K562 (cell line): ENCODE measurements around the gene TGFA. TPM values are rescaled to one million over a fixed set of nuclear protein-coding genes. Genes with fewer than 3 reads are reported as not detected.
A peak's percentile ranks its signal among the peaks of the same experiment; 100 is the strongest.

ENCODE experiments used
- ATAC-seq: fragments of 200-7000 bp; cut with Tn5 transposase; 3 replicates; pipeline ENCODE4 v1.9.1; 2020; ENCODE audit warnings: moderate library complexity
- BruUV-seq: library from RNA; stranded (reverse); fragments of 400-500 nt; replicated peaks from 2 replicates; lab custom pipeline; 2021; lab: Mats Ljungman, UMichigan
- CTCF ChIA-PET: fragments of 300-600 bp; formaldehyde crosslinking; extraction: SDS; loops from one replicate; lab custom pipeline; 2021; ENCODE audit warnings: low intra/inter-chr PET ratio; lab: Yijun Ruan, JAX
- POLR2A ChIA-PET: fragments of 300-600, 350-650 bp; sonication (Branson Sonifier 250); formaldehyde crosslinking; extraction: SDS; loops from one replicate; lab custom pipeline; 2021; ENCODE audit warnings: antibody characterized with exemption, inconsistent platforms; lab: Yijun Ruan, JAX
- DNase-seq, 4 experiments: peaks; one replicate each; pipeline versions ENCODE4 v3.0.0 to v3.0.0-alpha.2; 2011 to 2018; ENCODE audit warnings: low spot score in 3 of 4, mixed read lengths in 3 of 4; ENCODE audit errors: extremely low read depth in 1 of 4
- FAIRE-seq: peaks from 2 replicates; lab custom pipeline; 2011; peaks lifted over from hg19 to GRCh38; lab: Jason Lieb, UNC
- H2AFZ ChIP-seq: 2 replicates; pipeline ENCODE4 v1.6.0; 2011; ENCODE audit warnings: low read depth, low read length, control low read depth, inconsistent platforms
- H3K27ac ChIP-seq: fragments of 200-600 bp; 3 replicates; pipeline ENCODE4 v1.8.0; 2011; ENCODE audit warnings: low read depth, mild to moderate bottlenecking, control low read depth, inconsistent platforms, low read length, moderate library complexity, mixed read lengths; ENCODE audit errors: extremely low read depth
- H3K27me3 ChIP-seq, 2 experiments: fragments of 300-600 bp in 1 of 2; 2 replicates in 1 of 2; 3 replicates in 1 of 2; pipeline versions ENCODE4 v1.6.0 to v1.8.0; 2011; ENCODE audit warnings: inconsistent platforms in 2 of 2, low read length in 2 of 2, mild to moderate bottlenecking in 1 of 2, mixed read lengths in 1 of 2, moderate library complexity in 1 of 2; ENCODE audit not compliant: control insufficient read depth in 2 of 2, insufficient read depth in 2 of 2
- H3K36me3 ChIP-seq: fragments of 300-600 bp; 3 replicates; pipeline ENCODE4 v1.8.0; 2011; ENCODE audit warnings: mild to moderate bottlenecking, low read length, inconsistent platforms; ENCODE audit not compliant: control insufficient read depth, insufficient read depth
- H3K4me1 ChIP-seq, 2 experiments: fragments of 200-600 bp in 1 of 2; replicated peaks in 1 of 2; 2 replicates in 1 of 2; 3 replicates in 1 of 2; pipeline versions ENCODE4 v1.5.1 to v1.8.0; 2011; ENCODE audit warnings: inconsistent platforms in 2 of 2, low read length in 2 of 2, mild to moderate bottlenecking in 1 of 2, mixed read lengths in 1 of 2, moderate library complexity in 1 of 2; ENCODE audit not compliant: control insufficient read depth in 2 of 2, insufficient read depth in 2 of 2
- H3K4me2 ChIP-seq: 2 replicates; pipeline ENCODE4 v1.6.1; 2011; ENCODE audit warnings: low read length, control low read depth, inconsistent platforms, mixed read lengths; ENCODE audit not compliant: insufficient read depth
- H3K4me3 ChIP-seq: fragments of 200-600 bp; sonication (generic), shearing (Covaris generic); 2 replicates; pipeline ENCODE4 v1.5.1; 2016; ENCODE audit warnings: control low read depth, inconsistent platforms
- H3K79me2 ChIP-seq: fragments of 200-600 bp; 3 replicates; pipeline ENCODE4 v1.8.0; 2011; ENCODE audit warnings: low read length, inconsistent platforms; ENCODE audit not compliant: control insufficient read depth, insufficient read depth
- H3K9ac ChIP-seq, 2 experiments: 2 replicates each; pipeline versions ENCODE4 v1.6.0 to v1.6.1; 2011; ENCODE audit warnings: low read depth in 2 of 2, low read length in 2 of 2, control low read depth in 1 of 2, inconsistent platforms in 1 of 2, mild to moderate bottlenecking in 1 of 2, mixed read lengths in 1 of 2; ENCODE audit not compliant: insufficient read depth in 1 of 2
- H3K9me1 ChIP-seq: one replicate; pipeline ENCODE4 v1.6.0; 2011; ENCODE audit warnings: inconsistent platforms, mild to moderate bottlenecking, low read length, moderate library complexity; ENCODE audit not compliant: control insufficient read depth, insufficient read depth
- H3K9me3 ChIP-seq: replicated peaks from 2 replicates; pipeline ENCODE4 v1.5.1; 2011; ENCODE audit warnings: low read depth, low read length, inconsistent platforms; ENCODE audit not compliant: control insufficient read depth, insufficient read depth
- H4K20me1 ChIP-seq: replicated peaks from 2 replicates; pipeline ENCODE4 v1.6.1; 2011; ENCODE audit warnings: low read length, inconsistent platforms, mixed read lengths; ENCODE audit not compliant: control insufficient read depth, insufficient read depth
- CEBPB ChIP-seq: fragments of 450-650 bp; IDR thresholded peaks from 2 replicates; pipeline ENCODE4 v1.6.1; 2016; ENCODE audit warnings: missing genetic modification characterization, missing compliant biosample characterization
- CEBPG ChIP-seq, 3 experiments: fragments of 200-800 bp in 1 of 3; sonication (Bioruptor generic) in 1 of 3; sonication (generic) in 1 of 3; formaldehyde crosslinking in 1 of 3; IDR thresholded peaks in 2 of 3; conservative IDR thresholded peaks in 1 of 3; 2 replicates each; pipeline versions ENCODE4 v1.6.1 to v1.8.0; 2016 to 2022; ENCODE audit warnings: missing compliant biosample characterization in 2 of 3, missing genetic modification characterization in 2 of 3, mild to moderate bottlenecking in 1 of 3, missing genetic modification reagents in 1 of 3
- NFE2 ChIP-seq: IDR thresholded peaks from 2 replicates; pipeline ENCODE4 v1.6.1; 2014; ENCODE audit warnings: antibody characterized with exemption, low read depth
- SIN3B ChIP-seq: fragments of 450-650 bp; IDR thresholded peaks from 2 replicates; pipeline ENCODE4 v1.6.1; 2017; ENCODE audit warnings: low read depth, mild to moderate bottlenecking, moderate library complexity
- SOX6 ChIP-seq: fragments of 450-650 bp; IDR thresholded peaks from 2 replicates; pipeline ENCODE4 v1.6.1; 2014; ENCODE audit warnings: mild to moderate bottlenecking
- XRCC5 ChIP-seq: fragments of 200-400 bp; formaldehyde crosslinking; IDR thresholded peaks from 2 replicates; pipeline ENCODE4 v1.6.1; 2017; ENCODE audit warnings: low read depth, mild to moderate bottlenecking, low read length
- ZBTB11 ChIP-seq, 3 experiments: fragments of 200-800 bp in 1 of 3; fragments of 250-450 bp in 1 of 3; fragments of 450-650 bp in 1 of 3; sonication (Bioruptor Pico) in 1 of 3; sonication (Bioruptor generic) in 1 of 3; formaldehyde crosslinking in 1 of 3; IDR thresholded peaks; 2 replicates each; pipeline versions ENCODE4 v1.6.1 to v1.8.0; 2016 to 2022; ENCODE audit warnings: mild to moderate bottlenecking in 2 of 3, missing genetic modification characterization in 2 of 3, missing compliant biosample characterization in 1 of 3, moderate library complexity in 1 of 3
- WGBS: fragments of 100-300 bp; shearing (Covaris generic); methylation state at CpG from one replicate; pipeline ENCODE4 v1.1.6; 2016; ENCODE audit warnings: low coverage, mixed read lengths; ENCODE audit not compliant: insufficient coverage; ENCODE audit errors: missing lambda C conversion rate; 5-methylcytosine and 5-hydroxymethylcytosine counted together
- in situ Hi-C: fragments of 300-500 bp; cut with MboI; formaldehyde crosslinking; loops from 4 replicates; pipeline ENCODE4 v1.15.0; 2018; ENCODE audit warnings: inconsistent platforms, mixed read lengths
- intact Hi-C: fragments of 100-400 bp; cut with micrococcal nuclease; formaldehyde crosslinking; loops from 2 replicates; pipeline ENCODE4 v1.14.2; 2022
- polyA plus RNA-seq, 8 experiments: library from polyadenylated mRNA; depleted of rRNA in 4 of 8; stranded (reverse) in 5 of 8; unstranded in 3 of 8; fragments of >200 nt; fragmentation: Nextera tagmentation in 2 of 8; fragmentation: Illumina TruSeq in 1 of 8; extraction: Ambion mirVana in 2 of 8; extraction: Trizol in 1 of 8; gene quantifications; 2 replicates each; pipeline versions ENCODE4 v1.2.1 to v1.2.3, GENCODE V29; 2011 to 2014; ENCODE audit warnings: inconsistent platforms in 1 of 8, missing spikeins in 1 of 8
- total RNA-seq, 7 experiments: library from RNA; depleted of rRNA in 6 of 7; stranded (reverse); fragments of >200 nt in 6 of 7; fragmentation: Illumina TruSeq in 2 of 7; extraction: Trizol in 2 of 7; gene quantifications; 2 replicates each; pipeline versions ENCODE4 v1.2.1 to v1.2.3, GENCODE V29; 2011 to 2021; ENCODE audit warnings: low replicate concordance in 1 of 7
- TF ChIP-seq, protein P1 (sequence below), 2 experiments: fragments of 450-650 bp in 1 of 2; sonication (generic) in 1 of 2; formaldehyde crosslinking in 1 of 2; IDR thresholded peaks in 1 of 2; conservative IDR thresholded peaks in 1 of 2; 2 replicates each; pipeline versions ENCODE4 v1.6.1 to v1.8.1; 2016 to 2023; ENCODE audit warnings: mild to moderate bottlenecking in 2 of 2, moderate library complexity in 2 of 2, inconsistent platforms in 1 of 2, missing genetic modification reagents in 1 of 2

The TGFA gene
- total and polyA plus RNA-seq, 9 of the 15 experiments (the other 6 are each of a cell fraction or from before 2014, with no cell fraction given) = not detected

DNA sequence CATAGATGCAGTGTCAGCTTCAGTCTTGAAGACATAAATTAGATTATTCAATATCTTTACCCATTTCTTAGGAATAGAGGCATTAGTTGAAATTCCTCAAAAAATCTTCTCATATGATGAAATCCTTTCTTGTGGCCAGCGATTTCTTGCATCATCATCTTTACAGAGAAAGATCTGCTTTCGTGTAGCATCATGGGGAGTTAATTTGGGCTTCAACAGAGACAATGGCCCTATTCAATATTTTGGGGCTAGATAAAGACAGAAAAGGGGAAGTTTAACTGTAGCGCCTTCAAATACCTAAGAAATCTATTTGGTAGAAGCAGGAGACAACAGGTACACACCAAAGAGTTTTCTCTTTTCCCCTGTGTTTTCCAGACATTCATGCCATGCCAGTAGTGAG is 73.8 kb downstream of the TGFA start:
- no peak overlapping the region for H3K27ac ChIP-seq
- FAIRE-seq (no peak), DNase-seq (no peak), ATAC-seq (no peak)
- H3K4me1 ChIP-seq = no peaks in the 10 kb centered on the region
- H2AFZ ChIP-seq = no peak overlapping the region
- intact Hi-C loops (no loop called here), in situ Hi-C loops (no loop called here)
- H3K36me3 ChIP-seq = no peaks in the 10 kb centered on the region
- CTCF ChIA-PET = no interaction called here
- H3K79me2 ChIP-seq = no peaks in the 10 kb centered on the region
- TF ChIP-seq SOX6 (peak; percentile 64; the same call in 1 of the 2 replicates), XRCC5 (no peak), SIN3B (no peak), NFE2 (peak; percentile 23; the same call in 1 of the 2 replicates), CEBPB (tag) (peak; percentile 73), ZBTB11 (CRISPR knock-in tag; IDR thresholded peaks at IDR 0.05) (no peak), CEBPG (CRISPR knock-in tag; IDR thresholded peaks at IDR 0.05) (no peak), CEBPG (tag; conservative IDR thresholded peaks at IDR 0.05 in 1 of 2, IDR thresholded peaks at IDR 0.05 in 1 of 2) (peak; percentile 90 to 91)
- TF ChIP-seq, protein P1, sequence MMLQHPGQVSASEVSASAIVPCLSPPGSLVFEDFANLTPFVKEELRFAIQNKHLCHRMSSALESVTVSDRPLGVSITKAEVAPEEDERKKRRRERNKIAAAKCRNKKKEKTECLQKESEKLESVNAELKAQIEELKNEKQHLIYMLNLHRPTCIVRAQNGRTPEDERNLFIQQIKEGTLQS (IDR thresholded peaks at IDR 0.05) = peak; percentile 87
- TF ChIP-seq, protein P1 (CRISPR knock-in tag; conservative IDR thresholded peaks at IDR 0.05) = no peak
- 3% methylated on average over 3 of the region's 3 CpGs for WGBS
- H3K4me3 ChIP-seq = no peak overlapping the region
- H3K9me1 ChIP-seq = no peaks in the 10 kb centered on the region
- H3K4me2 ChIP-seq = no peak overlapping the region
- no peak overlapping the region for H3K9ac ChIP-seq
- no TSS peak for BruUV-seq
- no peaks in the 10 kb centered on the region for H4K20me1 ChIP-seq
- H3K9me3 ChIP-seq = no peaks in the 10 kb centered on the region
- POLR2A ChIA-PET = interaction anchor here (0.5 to 1.2 kb wide), 2 partner anchors 37 to 42 kb away, joined by 3 read pairs; no protein-coding TSS in a partner anchor
- no peaks in the 10 kb centered on the region; a peak in 1 of 5 replicates for H3K27me3 ChIP-seq
